Placental pericyte (primary cell): ENCODE data around the gene PRSS8. TPM values are rescaled to one million over a fixed set of nuclear protein-coding genes. Genes with fewer than 3 reads are reported as not detected.

Source experiments
- small RNA-seq: library from RNA; depleted of rRNA; stranded (forward); fragments of <200 nt; gene quantifications from one replicate; pipeline ENCODE3, GENCODE V24; 2012; ENCODE audit warnings: low replicate concordance
- total RNA-seq: library from RNA; depleted of rRNA; stranded (reverse); fragments of >200 nt; gene quantifications from 2 replicates; pipeline ENCODE4 v1.2.3, GENCODE V29; 2012

Gene PRSS8
- total RNA-seq: not detected in 2 replicates

DNA sequence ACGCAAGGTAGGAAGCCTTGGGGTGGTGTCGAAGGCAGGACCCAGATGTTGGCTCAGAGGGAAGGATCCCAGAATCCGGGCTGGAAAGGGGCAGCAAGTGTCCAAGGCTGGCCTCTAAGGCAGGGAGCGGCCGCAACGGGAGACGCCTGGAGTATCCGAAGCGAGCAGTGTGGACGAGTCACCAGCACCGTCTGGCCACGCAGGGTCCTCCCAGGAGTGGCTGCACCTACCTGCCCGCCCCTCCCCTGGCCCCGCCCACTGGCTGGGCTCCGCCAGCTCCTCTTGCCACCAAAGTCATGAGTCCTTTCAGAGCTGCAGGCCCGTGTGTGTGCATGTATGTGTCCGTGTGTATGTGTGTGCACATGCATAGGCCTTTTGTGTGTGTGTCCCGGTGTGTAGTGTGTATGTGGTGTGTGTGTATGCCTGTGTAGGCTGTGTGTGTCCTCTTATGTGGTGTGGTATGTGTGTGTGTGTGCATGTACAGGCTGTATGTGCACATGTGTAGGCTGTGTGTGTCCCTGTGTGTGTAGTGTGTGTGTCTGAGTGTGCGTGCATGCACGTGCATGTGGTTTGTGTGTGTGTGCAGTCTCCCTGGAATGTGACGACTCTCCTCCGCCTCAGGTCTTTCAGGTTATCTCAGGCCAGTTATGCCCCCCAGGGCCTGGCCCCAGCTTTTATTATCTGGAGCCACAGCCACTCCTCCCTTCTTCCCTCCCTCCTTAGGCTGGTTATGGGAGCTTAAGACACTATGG, at the start of gene PRSS8:
PRSS8 (minus strand) TSS at position 193 of the 752 bp plus-strand sequence. CDS start 229 bp downstream, outside the sequence.

DNA sequence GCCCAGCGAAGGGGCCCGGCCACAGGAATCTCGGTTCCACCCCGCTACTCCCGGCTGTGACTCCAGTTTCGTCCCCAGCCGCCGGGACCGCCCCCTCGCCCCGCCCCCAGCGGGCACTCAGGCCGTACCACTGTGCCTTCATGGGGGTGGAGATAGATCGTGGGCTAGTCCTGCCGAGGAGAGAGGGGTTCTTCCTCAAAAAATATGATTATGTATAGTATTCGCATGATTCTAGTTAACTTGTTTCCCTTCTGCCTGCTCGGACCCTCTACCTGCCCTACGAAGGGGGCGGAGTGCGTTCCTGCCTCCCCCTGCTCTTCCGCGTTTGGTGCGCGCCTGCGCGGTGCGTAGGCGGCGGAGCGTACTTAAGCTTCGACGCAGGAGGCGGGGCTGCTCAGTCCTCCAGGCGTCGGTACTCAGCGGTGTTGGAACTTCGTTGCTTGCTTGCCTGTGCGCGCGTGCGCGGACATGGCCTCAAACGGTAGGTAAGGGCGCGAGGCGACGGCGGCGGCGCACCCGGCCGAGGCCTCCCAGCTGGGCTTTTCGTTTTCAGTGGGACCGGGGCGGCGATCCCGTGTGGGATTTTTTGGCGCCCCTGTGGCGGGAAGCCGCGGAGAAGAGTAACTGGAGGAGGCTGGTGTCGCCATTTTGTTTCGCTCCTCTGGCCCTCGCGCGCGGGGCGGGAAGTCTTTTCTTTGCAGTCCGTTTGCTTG, 44.4 kb upstream of the PRSS8 start, which contains the start of gene FUS:
FUS (plus strand) TSS at position 393 of the 713 bp plus-strand sequence; CDS start at position 469, 76 bp downstream.

GRCh38 chr16:31149894-31150890, 14.7 kb upstream of the PRSS8 start, which contains the start of gene PRSS36:
TSS of gene PRSS36 (minus strand) at chr16:31150066. CDS start at chr16:31150035, 31 bp downstream.

DNA sequence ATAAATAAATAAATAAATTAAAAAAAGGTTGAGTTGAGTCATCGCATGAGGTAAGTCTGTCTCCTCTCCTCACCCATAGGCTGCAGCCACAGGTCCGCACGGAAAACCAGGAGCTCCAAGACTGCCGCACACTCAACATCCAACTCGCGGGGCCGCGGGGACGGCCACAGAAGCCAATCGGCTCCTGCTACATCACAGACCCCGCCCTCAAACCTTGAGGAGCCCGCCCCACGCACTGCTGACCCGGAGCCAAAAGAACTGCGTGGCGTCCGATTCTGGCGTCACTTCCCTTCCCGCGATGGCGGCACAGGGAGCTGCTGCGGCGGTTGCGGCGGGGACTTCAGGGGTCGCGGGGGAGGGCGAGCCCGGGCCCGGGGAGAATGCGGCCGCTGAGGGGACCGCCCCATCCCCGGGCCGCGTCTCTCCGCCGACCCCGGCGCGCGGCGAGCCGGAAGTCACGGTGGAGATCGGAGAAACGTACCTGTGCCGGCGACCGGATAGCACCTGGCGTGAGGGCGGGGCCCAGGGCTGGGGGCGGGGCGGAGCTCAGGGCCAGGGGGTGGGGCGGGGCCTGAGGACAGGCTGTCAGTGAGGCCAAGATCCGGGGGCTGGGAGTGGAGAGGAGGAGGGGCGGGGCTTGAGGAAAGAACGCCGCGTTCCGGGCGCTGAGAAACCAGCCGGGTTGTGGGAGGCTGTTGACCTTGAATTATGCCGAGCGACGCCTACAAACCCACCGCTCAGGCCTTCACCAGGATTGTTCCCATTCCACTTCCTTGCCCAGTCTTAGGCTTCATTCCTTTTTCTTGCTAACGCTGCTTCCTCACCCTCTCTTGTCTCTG, 17.9 kb downstream of the PRSS8 start, which contains the start of gene KAT8:
KAT8 (plus strand) TSS at position 281 of the 839 bp plus-strand sequence; CDS start at position 299, 18 bp downstream.

GRCh38 chr16:31108035-31108793, 27.3 kb downstream of the PRSS8 start, which contains the start of gene BCKDK:
TSS of gene BCKDK (plus strand) at chr16:31108386. CDS start at chr16:31109224, 838 bp downstream.

GRCh38 chr16:31094424-31095120, 41.0 kb downstream of the PRSS8 start, which contains the start of gene VKORC1:
TSS of gene VKORC1 (minus strand) at chr16:31094797. CDS start at chr16:31094729, 68 bp downstream.

DNA sequence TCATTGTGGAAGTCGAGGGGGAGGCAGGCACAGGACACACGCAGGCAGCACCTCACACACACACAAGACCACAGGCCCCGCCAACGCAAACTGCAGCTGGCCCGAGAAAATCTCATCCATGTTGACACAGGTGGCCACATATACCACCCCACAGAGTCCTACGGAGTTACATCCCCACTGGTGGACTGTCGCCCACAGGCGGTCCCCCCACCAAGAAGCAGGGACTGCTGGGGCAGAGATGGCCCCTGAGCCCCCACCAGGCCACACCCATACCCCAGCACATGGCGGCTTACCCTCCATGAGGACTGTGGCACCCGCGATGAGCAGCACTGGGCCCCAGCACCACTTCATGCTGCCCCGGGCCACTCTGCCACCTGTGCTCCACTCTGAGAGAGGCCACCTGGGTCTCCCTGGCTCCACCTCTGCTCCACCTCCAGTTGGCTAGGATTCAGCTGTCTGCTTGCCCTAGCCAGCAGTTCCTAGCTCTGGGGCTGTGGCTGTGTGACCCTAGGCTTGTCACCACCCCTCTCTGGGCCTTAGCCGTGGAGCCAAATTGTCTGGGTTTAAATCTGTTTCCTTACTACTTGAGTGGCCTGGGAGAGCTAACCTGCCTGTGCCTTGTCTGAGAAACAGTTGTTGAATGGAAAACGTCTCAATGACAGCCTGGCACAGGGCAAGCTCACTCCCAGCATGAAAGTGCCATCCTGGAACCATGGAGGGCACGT, 46.9 kb downstream of the PRSS8 start, which contains the start of gene PRSS53:
PRSS53 (minus strand) TSS at position 485 of the 725 bp plus-strand sequence; CDS start at position 351, 134 bp downstream.

Small RNA genes lying within 50 kb of the gene (small RNA-seq; reads per million reads assigned to genes)
- gene AC009088.4: not detected
- not detected for gene NDUFA3P6

Other genes with a start within 250 kb of the PRSS8 start
- 14.7 and 46.8 TPM in 2 replicates for gene BCL7C, start 241.7 kb downstream of the PRSS8 start, total RNA-seq
- 2.0 and 4.4 TPM in 2 replicates for gene CTF1, start 239.1 kb downstream of the PRSS8 start, total RNA-seq
- 15.1 and 34.9 TPM in 2 replicates for gene FBXL19, start 212.2 kb downstream of the PRSS8 start, total RNA-seq
- gene ORAI3, start 186.7 kb downstream of the PRSS8 start, total RNA-seq: 35.5 and 84.9 TPM in 2 replicates
- gene SETD1A, start 178.0 kb downstream of the PRSS8 start, total RNA-seq: 5.0 and 5.2 TPM in 2 replicates
- 7.0 and 37.9 TPM in 2 replicates for gene HSD3B7, start 150.5 kb downstream of the PRSS8 start, total RNA-seq
- gene STX1B, start 125.1 kb downstream of the PRSS8 start, total RNA-seq: 1.1 and 3.0 TPM in 2 replicates
- 24.8 and 42.5 TPM in 2 replicates for gene STX4, start 102.2 kb downstream of the PRSS8 start, total RNA-seq
- gene ZNF668, start 61.5 kb downstream of the PRSS8 start, total RNA-seq: 21.7 and 31.2 TPM in 2 replicates
- gene ZNF646, start 61.3 kb downstream of the PRSS8 start, total RNA-seq: 17.5 and 18.2 TPM in 2 replicates
- gene PRSS53, start 46.8 kb downstream of the PRSS8 start, total RNA-seq: 0.88 and 2.0 TPM in 2 replicates
- gene VKORC1, start 40.9 kb downstream of the PRSS8 start, total RNA-seq: 69.2 and 82.9 TPM in 2 replicates
- gene BCKDK, start 27.3 kb downstream of the PRSS8 start, total RNA-seq: 51.0 and 56.0 TPM in 2 replicates
- gene KAT8, start 18.1 kb downstream of the PRSS8 start, total RNA-seq: 35.0 and 35.4 TPM in 2 replicates
- not detected in 2 replicates for gene PRSS36, start 14.3 kb upstream of the PRSS8 start, total RNA-seq
- gene FUS, start 44.4 kb upstream of the PRSS8 start, total RNA-seq: 45.3 and 78.0 TPM in 2 replicates
- 50.4 and 56.2 TPM in 2 replicates for gene PYCARD, start 67.0 kb upstream of the PRSS8 start, total RNA-seq
- not detected in 2 replicates for gene TRIM72, start 78.4 kb upstream of the PRSS8 start, total RNA-seq
- gene PYDC1, start 81.4 kb upstream of the PRSS8 start, total RNA-seq: not detected in 2 replicates
- 0.43 TPM in 1 of 2 replicates, not detected in the other for gene ITGAM, start 124.2 kb upstream of the PRSS8 start, total RNA-seq
- gene ITGAX, start 219.4 kb upstream of the PRSS8 start, total RNA-seq: under 0.01 TPM in 1 of 2 replicates, not detected in the other